GM20431 (cell line): ENCODE data around the gene AEN.
"Not testable (repeated sequence)": the region's sequence is repeated elsewhere in the genome, so short reads cannot be mapped to it uniquely, and the experiment has no call there.

ENCODE experiments used
- in situ Hi-C: fragments of 300-500 bp; cut with MseI, MboI; formaldehyde crosslinking; loops from one replicate; pipeline ENCODE4 v1.15.0; 2020; ENCODE audit warnings: low sequenced_read_pairs; ENCODE audit not compliant: unreplicated experiment

AEN gene

GRCh38 chr15:88629071-88629470, 7.9 kb downstream of the AEN start:
- in situ Hi-C loops: no loop called here

GRCh38 chr15:88630141-88630721, 9.1 kb downstream of the AEN start:
- in situ Hi-C loops: no loop called here

GRCh38 chr15:88630798-88631463, 9.8 kb downstream of the AEN start:
- in situ Hi-C loops: no loop called here

- in situ Hi-C loops: no loop called here
These were observed 10.4 kb downstream of the AEN start for GRCh38 chr15:88631464-88632028.

GRCh38 chr15:88632797-88633196, 11.7 kb downstream of the AEN start:
- in situ Hi-C loops: not testable (repeated sequence)

- in situ Hi-C loops: no loop called here
These were observed 13.3 kb downstream of the AEN start for GRCh38 chr15:88634449-88634848.

- in situ Hi-C loops: no loop called here
These were observed 14.2 kb downstream of the AEN start for GRCh38 chr15:88635318-88635717.

GRCh38 chr15:88636050-88636449, 14.9 kb downstream of the AEN start:
- in situ Hi-C loops: no loop called here

GRCh38 chr15:88636654-88637053, 15.5 kb downstream of the AEN start:
- in situ Hi-C loops: no loop called here

- in situ Hi-C loops: no loop called here
These were observed 16.3 kb downstream of the AEN start for GRCh38 chr15:88637436-88637835.

GRCh38 chr15:88637841-88638625, 16.9 kb downstream of the AEN start:
- in situ Hi-C loops: no loop called here

GRCh38 chr15:88638626-88639372, 17.7 kb downstream of the AEN start, which contains the start of gene ISG20:
Gene ISG20, plus strand, starts transcription at chr15:88639016. Its CDS starts 351 bp downstream, at chr15:88639367.
- in situ Hi-C loops: no loop called here

- in situ Hi-C loops: no loop called here
These were observed 20.9 kb downstream of the AEN start for GRCh38 chr15:88641959-88642452.

GRCh38 chr15:88642514-88642913, 21.4 kb downstream of the AEN start:
- in situ Hi-C loops: not testable (repeated sequence)

- in situ Hi-C loops: no loop called here
These were observed 23.6 kb downstream of the AEN start for GRCh38 chr15:88644741-88645140.

GRCh38 chr15:88645171-88646087, 24.3 kb downstream of the AEN start:
- in situ Hi-C loops: no loop called here

GRCh38 chr15:88646088-88646405, 24.9 kb downstream of the AEN start:
- in situ Hi-C loops: no loop called here

- in situ Hi-C loops: no loop called here
These were observed 25.8 kb downstream of the AEN start for GRCh38 chr15:88646951-88647350.
